GM13977 (cell line): ENCODE measurements around the gene CDH23.

Experiments
- DNase-seq: peaks from one replicate; pipeline ENCODE4 v3.0.0; 2012; ENCODE audit warnings: low spot score
- in situ Hi-C: fragments of 300-500 bp; cut with MboI; formaldehyde crosslinking; loops from one replicate; pipeline ENCODE4 v1.12.0; 2022; ENCODE audit warnings: low sequenced_read_pairs, low pct_unique_long_range_greater_than_20kb, mixed read lengths, inconsistent platforms; ENCODE audit not compliant: unreplicated experiment
- TF ChIP-seq, protein P1 (sequence below): IDR thresholded peaks from 2 replicates; pipeline ENCODE4 v1.5.1; 2012; ENCODE audit warnings: mild to moderate bottlenecking, control low read depth; ENCODE audit not compliant: insufficient read depth; ENCODE audit errors: extremely low read depth, missing control alignments

The CDH23 gene

DNA sequence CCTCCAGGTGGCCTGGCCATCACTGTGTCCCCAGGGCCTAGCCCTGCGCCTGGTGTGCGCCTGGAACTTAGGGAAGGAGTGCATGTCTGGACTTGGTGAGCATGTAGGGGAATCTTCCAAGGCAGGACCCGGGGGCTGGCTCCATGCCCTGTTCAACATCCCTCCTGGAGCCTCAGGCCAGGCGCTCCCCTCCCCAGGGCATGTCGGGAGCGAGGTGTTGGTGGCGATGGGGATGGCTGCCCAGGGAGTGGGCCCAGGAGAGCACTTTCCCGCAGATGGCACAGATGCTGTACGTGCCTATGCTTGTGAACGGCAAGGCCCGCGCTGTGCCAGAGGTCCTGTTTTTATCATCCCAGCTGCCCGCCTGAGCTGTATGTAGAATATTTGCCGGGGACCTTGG, 55.0 kb downstream of the CDH23 start:
- TF ChIP-seq, protein P1, sequence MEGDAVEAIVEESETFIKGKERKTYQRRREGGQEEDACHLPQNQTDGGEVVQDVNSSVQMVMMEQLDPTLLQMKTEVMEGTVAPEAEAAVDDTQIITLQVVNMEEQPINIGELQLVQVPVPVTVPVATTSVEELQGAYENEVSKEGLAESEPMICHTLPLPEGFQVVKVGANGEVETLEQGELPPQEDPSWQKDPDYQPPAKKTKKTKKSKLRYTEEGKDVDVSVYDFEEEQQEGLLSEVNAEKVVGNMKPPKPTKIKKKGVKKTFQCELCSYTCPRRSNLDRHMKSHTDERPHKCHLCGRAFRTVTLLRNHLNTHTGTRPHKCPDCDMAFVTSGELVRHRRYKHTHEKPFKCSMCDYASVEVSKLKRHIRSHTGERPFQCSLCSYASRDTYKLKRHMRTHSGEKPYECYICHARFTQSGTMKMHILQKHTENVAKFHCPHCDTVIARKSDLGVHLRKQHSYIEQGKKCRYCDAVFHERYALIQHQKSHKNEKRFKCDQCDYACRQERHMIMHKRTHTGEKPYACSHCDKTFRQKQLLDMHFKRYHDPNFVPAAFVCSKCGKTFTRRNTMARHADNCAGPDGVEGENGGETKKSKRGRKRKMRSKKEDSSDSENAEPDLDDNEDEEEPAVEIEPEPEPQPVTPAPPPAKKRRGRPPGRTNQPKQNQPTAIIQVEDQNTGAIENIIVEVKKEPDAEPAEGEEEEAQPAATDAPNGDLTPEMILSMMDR: no peak
- in situ Hi-C loops: no loop called here
- DNase-seq: no peak

- TF ChIP-seq, protein P1: no peak
- DNase-seq: no peak
- in situ Hi-C loops: no loop called here
Observed at GRCh38 chr10:71453186-71453585, 56.5 kb downstream of the CDH23 start.

GRCh38 chr10:71454347-71454746, 57.6 kb downstream of the CDH23 start:
- TF ChIP-seq, protein P1: no peak
- in situ Hi-C loops: no loop called here
- no peak for DNase-seq

GRCh38 chr10:71455035-71455434, 58.3 kb downstream of the CDH23 start:
- in situ Hi-C loops: no loop called here
- DNase-seq: no peak
- TF ChIP-seq, protein P1: no peak

DNA sequence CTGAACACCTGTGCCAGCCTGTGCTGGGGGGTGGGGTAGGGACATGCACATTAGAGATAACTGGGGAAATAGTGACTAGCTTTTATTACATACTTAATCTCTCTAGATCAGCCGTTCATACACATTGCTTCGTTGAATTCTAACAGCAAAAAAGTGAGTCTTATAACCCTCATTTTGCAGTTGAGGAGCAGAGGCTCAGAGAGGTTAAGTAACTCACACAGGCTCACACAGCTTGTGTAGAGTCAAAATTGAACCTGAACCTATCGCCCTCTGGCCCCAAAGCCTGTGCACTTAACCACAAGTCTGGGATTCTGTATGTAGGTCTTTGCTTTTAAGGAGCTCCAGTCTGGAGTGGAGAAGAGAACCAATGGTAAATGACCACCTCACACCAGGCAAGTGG, 59.9 kb downstream of the CDH23 start:
- no peak for DNase-seq
- in situ Hi-C loops: no loop called here
- TF ChIP-seq, protein P1: no peak

GRCh38 chr10:71457908-71458307, 61.2 kb downstream of the CDH23 start:
- TF ChIP-seq, protein P1: no peak
- in situ Hi-C loops: no loop called here
- no peak for DNase-seq

- TF ChIP-seq, protein P1: no peak
- DNase-seq: no peak
- in situ Hi-C loops: no loop called here
Observed at GRCh38 chr10:71458387-71458786, 61.7 kb downstream of the CDH23 start.
